Measurements from ENCODE around the gene PHETA1. TPM values are rescaled to one million over a fixed set of nuclear protein-coding genes. Genes with fewer than 3 reads are reported as not detected.

Gene PHETA1
- polyA plus RNA-seq, 1 donor from 2014 or later, result 25.4 TPM

DNA sequence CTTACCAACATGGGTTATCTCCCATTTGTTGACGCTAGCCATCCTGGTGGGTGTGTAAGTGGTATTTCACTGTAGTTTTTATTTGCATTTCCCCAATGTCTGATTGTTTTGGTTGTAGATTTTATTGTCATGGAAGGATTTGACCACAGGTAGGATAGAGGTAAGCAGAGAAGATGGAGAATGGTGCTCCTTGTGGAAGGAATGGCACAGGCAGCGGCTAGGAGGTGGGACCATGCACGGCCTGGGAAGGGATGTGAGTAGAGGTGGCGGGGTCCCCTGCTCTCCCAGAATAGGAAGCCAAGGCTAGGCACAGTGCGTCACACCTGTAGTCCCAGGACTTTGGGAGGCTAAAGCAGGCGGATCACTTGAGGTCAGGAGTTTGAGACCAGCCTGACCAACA lies 41.4 kb downstream of the PHETA1 start:
- Histone ChIP-seq H3K79me2 (replicated peaks; ENCODE audit: insufficient read depth, low read length) (no peaks in the 10 kb centered on the region), H3F3A (ENCODE audit: insufficient read depth, low read length, poor library complexity, severe bottlenecking) (no peaks in the 10 kb centered on the region), H4K20me1 (ENCODE audit: insufficient read depth) (no peaks in the 10 kb centered on the region), H3K9me2 (ENCODE audit: insufficient read depth, low read length) (no peaks in the 10 kb centered on the region), H3K4me3 (ENCODE audit: low read length) (no peak overlapping the region), H3K27ac (ENCODE audit: low read length) (no peak overlapping the region), H3K4me2 (ENCODE audit: low read length) (no peak overlapping the region), H2AFZ (ENCODE audit: low read depth, low read length) (no peak overlapping the region), H3K27me3 (ENCODE audit: insufficient read depth, low read depth, low read length) (no peaks in the 10 kb centered on the region), H3K9me3 (ENCODE audit: low read length) (no peaks in the 10 kb centered on the region), H3K9ac (ENCODE audit: low read length) (no peak overlapping the region), H3K36me3 (ENCODE audit: insufficient read depth, low read length) (no peaks in the 10 kb centered on the region)
- no peak for TF ChIP-seq EP300 (conservative IDR thresholded peaks at IDR 0.05; ENCODE audit: poor library complexity, severe bottlenecking)
- no peak for TF ChIP-seq SMC3 (conservative IDR thresholded peaks at IDR 0.05; ENCODE audit: poor library complexity)
- TF ChIP-seq, protein P1, sequence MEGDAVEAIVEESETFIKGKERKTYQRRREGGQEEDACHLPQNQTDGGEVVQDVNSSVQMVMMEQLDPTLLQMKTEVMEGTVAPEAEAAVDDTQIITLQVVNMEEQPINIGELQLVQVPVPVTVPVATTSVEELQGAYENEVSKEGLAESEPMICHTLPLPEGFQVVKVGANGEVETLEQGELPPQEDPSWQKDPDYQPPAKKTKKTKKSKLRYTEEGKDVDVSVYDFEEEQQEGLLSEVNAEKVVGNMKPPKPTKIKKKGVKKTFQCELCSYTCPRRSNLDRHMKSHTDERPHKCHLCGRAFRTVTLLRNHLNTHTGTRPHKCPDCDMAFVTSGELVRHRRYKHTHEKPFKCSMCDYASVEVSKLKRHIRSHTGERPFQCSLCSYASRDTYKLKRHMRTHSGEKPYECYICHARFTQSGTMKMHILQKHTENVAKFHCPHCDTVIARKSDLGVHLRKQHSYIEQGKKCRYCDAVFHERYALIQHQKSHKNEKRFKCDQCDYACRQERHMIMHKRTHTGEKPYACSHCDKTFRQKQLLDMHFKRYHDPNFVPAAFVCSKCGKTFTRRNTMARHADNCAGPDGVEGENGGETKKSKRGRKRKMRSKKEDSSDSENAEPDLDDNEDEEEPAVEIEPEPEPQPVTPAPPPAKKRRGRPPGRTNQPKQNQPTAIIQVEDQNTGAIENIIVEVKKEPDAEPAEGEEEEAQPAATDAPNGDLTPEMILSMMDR (IDR thresholded peaks at IDR 0.05; ENCODE audit: poor library complexity, severe bottlenecking), result no peak
- no peak for TF ChIP-seq POLR2AphosphoS5 (IDR thresholded peaks at IDR 0.05)
- no peak for TF ChIP-seq MXI1 (conservative IDR thresholded peaks at IDR 0.05; ENCODE audit: poor library complexity, severe bottlenecking)
- no peak for TF ChIP-seq TAF1 (IDR thresholded peaks at IDR 0.05; ENCODE audit: low read depth)
- no peak for TF ChIP-seq REST (IDR thresholded peaks at IDR 0.05; ENCODE audit: borderline replicate concordance)

- Histone ChIP-seq H3K9me3 (ENCODE audit: low read length) (no peaks in the 10 kb centered on the region), H3K9ac (ENCODE audit: low read length) (no peak overlapping the region), H3K27me3 (ENCODE audit: insufficient read depth, low read depth, low read length) (no peaks in the 10 kb centered on the region), H4K20me1 (ENCODE audit: insufficient read depth) (no peaks in the 10 kb centered on the region), H3K4me3 (ENCODE audit: low read length) (no peak overlapping the region), H3K36me3 (ENCODE audit: insufficient read depth, low read length) (no peaks in the 10 kb centered on the region), H3K27ac (ENCODE audit: low read length) (no peak overlapping the region), H3K79me2 (replicated peaks; ENCODE audit: insufficient read depth, low read length) (no peaks in the 10 kb centered on the region), H3K9me2 (ENCODE audit: insufficient read depth, low read length) (no peaks in the 10 kb centered on the region), H3K4me2 (ENCODE audit: low read length) (no peak overlapping the region), H2AFZ (ENCODE audit: low read depth, low read length) (no peak overlapping the region), H3F3A (ENCODE audit: insufficient read depth, low read length, poor library complexity, severe bottlenecking) (no peaks in the 10 kb centered on the region)
- no peak for TF ChIP-seq SMC3 (conservative IDR thresholded peaks at IDR 0.05; ENCODE audit: poor library complexity)
- TF ChIP-seq MXI1 (conservative IDR thresholded peaks at IDR 0.05; ENCODE audit: poor library complexity, severe bottlenecking), result no peak
- TF ChIP-seq, protein P1 (IDR thresholded peaks at IDR 0.05; ENCODE audit: poor library complexity, severe bottlenecking), result no peak
- no peak for TF ChIP-seq EP300 (conservative IDR thresholded peaks at IDR 0.05; ENCODE audit: poor library complexity, severe bottlenecking)
- no peak for TF ChIP-seq REST (IDR thresholded peaks at IDR 0.05; ENCODE audit: borderline replicate concordance)
- TF ChIP-seq EZH2 (IDR thresholded peaks at IDR 0.05; ENCODE audit: borderline replicate concordance, insufficient read depth, low read length, poor library complexity, severe bottlenecking), result no peak
- no peak for TF ChIP-seq POLR2AphosphoS5 (IDR thresholded peaks at IDR 0.05)
- no peak for TF ChIP-seq TAF1 (IDR thresholded peaks at IDR 0.05; ENCODE audit: low read depth)
- TF ChIP-seq RAD21 (conservative IDR thresholded peaks at IDR 0.05), result no peak
Measured at GRCh38 chr12:111322336-111323250, 46.3 kb downstream of the PHETA1 start.
